H1 (cell line): ENCODE data around the gene DNAJC19. TPM values are rescaled to one million over a fixed set of nuclear protein-coding genes. Genes with fewer than 3 reads are reported as not detected.

Experiments used
- CTCF ChIA-PET: fragments of 300-600 bp; sonication (Branson Sonifier 250); formaldehyde crosslinking; loops from one replicate; lab custom pipeline; 2021; ENCODE audit not compliant: partially characterized antibody; lab: Charles Lee
- POLR2A ChIA-PET: fragments of 300-600 bp; sonication (Branson Sonifier 250); formaldehyde crosslinking; loops from one replicate; lab custom pipeline; 2021; ENCODE audit warnings: inconsistent platforms; ENCODE audit not compliant: partially characterized antibody; lab: Charles Lee
- DNase-seq, 2 experiments: peaks; one replicate each; pipeline versions ENCODE4 v3.0.0 to v3.0.0-alpha.2; 2010 to 2022; ENCODE audit warnings: low spot score in 2 of 2, low read depth in 1 of 2, mixed read lengths in 1 of 2
- FAIRE-seq: peaks from 2 replicates; lab custom pipeline; 2011; peaks lifted over from hg19 to GRCh38; lab: Jason Lieb, UNC
- H2AFZ ChIP-seq: 2 replicates; pipeline ENCODE4 v1.8.1; 2012; ENCODE audit warnings: low read length, inconsistent platforms
- H2AK5ac ChIP-seq: 2 replicates; pipeline ENCODE4 v1.6.1; 2013; ENCODE audit warnings: low read depth, low read length
- H2BK120ac ChIP-seq: replicated peaks from 2 replicates; pipeline ENCODE3; 2013; ENCODE audit warnings: low read depth, low read length, inconsistent platforms
- H2BK12ac ChIP-seq: 2 replicates; pipeline ENCODE4 v1.6.1; 2013; ENCODE audit warnings: low read depth, low read length
- H2BK15ac ChIP-seq: 2 replicates; pipeline ENCODE4 v1.6.1; 2013; ENCODE audit warnings: low read length
- H2BK20ac ChIP-seq: 2 replicates; pipeline ENCODE4 v1.6.1; 2013; ENCODE audit warnings: low read length
- H2BK5ac ChIP-seq: 2 replicates; pipeline ENCODE4 v1.6.1; 2013; ENCODE audit warnings: low read depth, low read length
- H3K14ac ChIP-seq: 2 replicates; pipeline ENCODE4 v1.6.1; 2013; ENCODE audit warnings: inconsistent platforms; ENCODE audit not compliant: insufficient read length
- H3K18ac ChIP-seq: 2 replicates; pipeline ENCODE4 v1.6.1; 2013; ENCODE audit warnings: low read length; ENCODE audit errors: extremely low read depth
- H3K23ac ChIP-seq: 2 replicates; pipeline ENCODE4 v1.6.1; 2013; ENCODE audit warnings: inconsistent platforms; ENCODE audit not compliant: insufficient read length
- H3K23me2 ChIP-seq: 2 replicates; pipeline ENCODE4 v1.6.1; 2013; ENCODE audit warnings: low read depth, low read length
- H3K27ac ChIP-seq: 2 replicates; pipeline ENCODE4 v1.6.1; 2011; ENCODE audit warnings: low read depth, low read length, inconsistent platforms
- H3K27me3 ChIP-seq, 4 experiments: replicated peaks in 1 of 4; 1 replicate in 1 of 4; 2 replicates in 3 of 4; pipeline versions ENCODE4 v1.6.1 to v1.8.1; 2011 to 2013; ENCODE audit warnings: low read length in 3 of 4, mild to moderate bottlenecking in 3 of 4, inconsistent platforms in 2 of 4, mixed read lengths in 2 of 4, moderate library complexity in 1 of 4; ENCODE audit not compliant: control insufficient read depth in 3 of 4, insufficient read depth in 3 of 4; ENCODE audit errors: extremely low read depth in 1 of 4
- H3K36me3 ChIP-seq, 4 experiments: 2 replicates each; pipeline versions ENCODE4 v1.6.1 to v1.8.1; 2011 to 2013; ENCODE audit warnings: mild to moderate bottlenecking in 4 of 4, low read length in 3 of 4, moderate library complexity in 2 of 4, control low read depth in 1 of 4, inconsistent platforms in 1 of 4; ENCODE audit not compliant: insufficient read depth in 4 of 4, control insufficient read depth in 2 of 4
- H3K4ac ChIP-seq: replicated peaks from 2 replicates; pipeline ENCODE3; 2013; ENCODE audit warnings: low read length, low read depth, mixed read lengths, inconsistent platforms; ENCODE audit not compliant: insufficient read length
- H3K4me1 ChIP-seq, 4 experiments: replicated peaks in 1 of 4; 1 replicate in 1 of 4; 2 replicates in 3 of 4; pipeline versions ENCODE4 v1.6.1 to v1.8.1; 2011 to 2013; ENCODE audit warnings: low read length in 3 of 4, inconsistent platforms in 2 of 4, mixed read lengths in 1 of 4; ENCODE audit not compliant: insufficient read depth in 4 of 4, control insufficient read depth in 3 of 4
- H3K4me2 ChIP-seq, 2 experiments: 2 replicates each; pipeline versions ENCODE4 v1.6.1 to v1.8.1; 2011 to 2013; ENCODE audit warnings: low read depth in 2 of 2, low read length in 2 of 2, control low read depth in 1 of 2, inconsistent platforms in 1 of 2, mild to moderate bottlenecking in 1 of 2; ENCODE audit not compliant: insufficient read depth in 1 of 2
- H3K4me3 ChIP-seq, 4 experiments: fragments of 200-600, 300-600 bp in 1 of 4; sonication (generic), shearing (Covaris generic), sonication (Bioruptor Twin) in 1 of 4; 2 replicates each; pipeline versions ENCODE4 v1.5.1 to v1.8.1; 2011 to 2016; ENCODE audit warnings: low read length in 4 of 4, low read depth in 3 of 4, control low read depth in 2 of 4, inconsistent platforms in 2 of 4, mild to moderate bottlenecking in 2 of 4, mixed read lengths in 1 of 4, moderate library complexity in 1 of 4; ENCODE audit not compliant: insufficient read depth in 2 of 4; ENCODE audit errors: extremely low read depth in 1 of 4
- H3K56ac ChIP-seq: replicated peaks from 2 replicates; pipeline ENCODE3; 2013; ENCODE audit warnings: low read depth, mild to moderate bottlenecking, mixed read lengths, low read length, inconsistent platforms; ENCODE audit not compliant: insufficient read length
- H3K79me1 ChIP-seq: 2 replicates; pipeline ENCODE4 v1.6.1; 2013; ENCODE audit warnings: low read depth, low read length, control low read depth
- H3K79me2 ChIP-seq, 2 experiments: 2 replicates each; pipeline versions ENCODE4 v1.6.1 to v1.8.1; 2012 to 2013; ENCODE audit warnings: low read length in 2 of 2, mild to moderate bottlenecking in 2 of 2, inconsistent platforms in 1 of 2; ENCODE audit not compliant: insufficient read depth in 2 of 2, control insufficient read depth in 1 of 2
- H3K9ac ChIP-seq, 4 experiments: replicated peaks in 1 of 4; 1 replicate in 1 of 4; 2 replicates in 3 of 4; pipeline versions ENCODE4 v1.6.1 to v1.8.1; 2011 to 2013; ENCODE audit warnings: low read depth in 3 of 4, low read length in 3 of 4, control low read depth in 2 of 4, mild to moderate bottlenecking in 2 of 4, moderate library complexity in 2 of 4, inconsistent platforms in 1 of 4; ENCODE audit errors: extremely low read depth in 1 of 4
- H3K9me3 ChIP-seq, 2 experiments: 2 replicates each; pipeline versions ENCODE4 v1.6.1 to v1.8.1; 2012 to 2013; ENCODE audit warnings: mild to moderate bottlenecking in 2 of 2, moderate library complexity in 2 of 2, control low read depth in 1 of 2, inconsistent platforms in 1 of 2, low read depth in 1 of 2, low read length in 1 of 2, mixed read lengths in 1 of 2; ENCODE audit not compliant: insufficient read depth in 2 of 2
- H4K20me1 ChIP-seq, 2 experiments: replicated peaks in 1 of 2; 2 replicates each; pipeline versions ENCODE3 to v1.8.1; 2011 to 2013; ENCODE audit warnings: inconsistent platforms in 2 of 2, low read length in 2 of 2, mild to moderate bottlenecking in 1 of 2; ENCODE audit not compliant: insufficient read depth in 2 of 2, control insufficient read depth in 1 of 2
- H4K5ac ChIP-seq: 2 replicates; pipeline ENCODE4 v1.6.1; 2013; ENCODE audit warnings: low read length, low read depth, mixed read lengths, inconsistent platforms; ENCODE audit not compliant: insufficient read length
- H4K8ac ChIP-seq: 2 replicates; pipeline ENCODE4 v1.8.0; 2013; ENCODE audit warnings: mild to moderate bottlenecking, moderate library complexity, low read length, inconsistent platforms; ENCODE audit not compliant: insufficient read depth; ENCODE audit errors: extremely low read depth
- H4K91ac ChIP-seq: replicated peaks from 2 replicates; pipeline ENCODE3; 2013; ENCODE audit warnings: low read length, mixed read lengths, inconsistent platforms; ENCODE audit not compliant: insufficient read length
- BRCA1 ChIP-seq: IDR thresholded peaks from 2 replicates; pipeline ENCODE4 v1.6.1; 2012; ENCODE audit warnings: low read depth, low read length, improper control_type of control experiment
- EZH2 ChIP-seq: fragments of 200-600 bp; sonication (generic); IDR thresholded peaks from 2 replicates; pipeline ENCODE4 v1.7.1; 2012; ENCODE audit warnings: low read depth, mild to moderate bottlenecking, moderate library complexity, low read length, inconsistent platforms; ENCODE audit not compliant: severe bottlenecking
- GTF2F1 ChIP-seq: IDR thresholded peaks from 2 replicates; pipeline ENCODE4 v1.6.1; 2012; ENCODE audit warnings: low read depth, low read length, improper control_type of control experiment, borderline replicate concordance
- KDM4A ChIP-seq: IDR thresholded peaks from one replicate; pipeline ENCODE4 v1.7.1; 2012; ENCODE audit warnings: low read depth, mild to moderate bottlenecking, moderate library complexity, low read length, inconsistent platforms; ENCODE audit not compliant: severe bottlenecking
- RFX5 ChIP-seq: IDR thresholded peaks from 2 replicates; pipeline ENCODE4 v1.6.1; 2011; ENCODE audit warnings: low read depth, low read length, improper control_type of control experiment, borderline replicate concordance
- RXRA ChIP-seq: IDR thresholded peaks from 2 replicates; pipeline ENCODE4 v1.6.1; 2011; ENCODE audit warnings: low read depth, mild to moderate bottlenecking, low read length, moderate library complexity; ENCODE audit not compliant: insufficient read depth
- SIN3A ChIP-seq, 2 experiments: IDR thresholded peaks in 1 of 2; conservative IDR thresholded peaks in 1 of 2; 2 replicates each; pipeline ENCODE4 v1.6.1; 2011 to 2012; ENCODE audit warnings: low read length in 2 of 2, improper control_type of control experiment in 1 of 2, low read depth in 1 of 2, mild to moderate bottlenecking in 1 of 2
- SUZ12 ChIP-seq: fragments of 200-600 bp; sonication (generic); IDR thresholded peaks from 2 replicates; pipeline ENCODE4 v1.6.1; 2012; ENCODE audit warnings: mild to moderate bottlenecking, inconsistent platforms, low read length, moderate library complexity, mixed read lengths
- TCF12 ChIP-seq: IDR thresholded peaks from 2 replicates; pipeline ENCODE4 v1.6.1; 2011; ENCODE audit warnings: low read depth, mild to moderate bottlenecking, low read length
- TEAD4 ChIP-seq: IDR thresholded peaks from 2 replicates; pipeline ENCODE4 v1.6.1; 2012; ENCODE audit warnings: low read depth, low read length, inconsistent platforms, mixed read lengths
- ZNF274 ChIP-seq: IDR thresholded peaks from 2 replicates; pipeline ENCODE4 v1.7.0; 2012; ENCODE audit warnings: low read length, borderline replicate concordance; ENCODE audit errors: extremely low read depth
- WGBS, 2 experiments: shearing (Covaris generic) in 1 of 2; methylation state at CpG; one replicate each; pipeline versions ENCODE4 v1.1.6 to v1.1.7; 2013 to 2015; ENCODE audit warnings: low lambda C conversion rate in 2 of 2, mixed read lengths in 2 of 2, inconsistent platforms in 1 of 2, low coverage in 1 of 2, missing lambda C conversion rate in 1 of 2; ENCODE audit not compliant: insufficient replicate concordance in 2 of 2, insufficient coverage in 1 of 2, insufficient read length in 1 of 2; ENCODE audit errors: extremely low coverage in 1 of 2, missing lambda C conversion rate in 1 of 2; 5-methylcytosine and 5-hydroxymethylcytosine counted together
- polyA plus RNA-seq, 7 experiments: library from polyadenylated mRNA; depleted of rRNA in 3 of 7; stranded (reverse) in 5 of 7; unstranded in 2 of 7; fragments of >200 nt in 5 of 7; fragments of 200-250 nt in 2 of 7; gene quantifications; 1 replicate in 5 of 7; 2 replicates in 1 of 7; 4 replicates in 1 of 7; pipeline versions ENCODE4 v1.2.1 to v1.2.3, GENCODE V29; 2011 to 2013; ENCODE audit warnings: missing spikeins in 2 of 7, mixed read lengths in 2 of 7
- total RNA-seq: library from RNA; stranded (reverse); fragmentation: NEBNext Ultra II Directional; extraction: Animal tissue kit (Norgen Biotek cat#: 25700); gene quantifications from 2 replicates; pipeline ENCODE4 v1.2.1, GENCODE V29; 2021
- TF ChIP-seq, protein P1 (sequence below): IDR thresholded peaks from 2 replicates; pipeline ENCODE4 v1.6.1; 2012; ENCODE audit warnings: inconsistent platforms

The DNAJC19 gene
- total and polyA plus RNA-seq, 2 of the 8 experiments (the other 6 are each of a cell fraction or from before 2014, with no cell fraction given), result 62.4 to 90.9 TPM

DNA sequence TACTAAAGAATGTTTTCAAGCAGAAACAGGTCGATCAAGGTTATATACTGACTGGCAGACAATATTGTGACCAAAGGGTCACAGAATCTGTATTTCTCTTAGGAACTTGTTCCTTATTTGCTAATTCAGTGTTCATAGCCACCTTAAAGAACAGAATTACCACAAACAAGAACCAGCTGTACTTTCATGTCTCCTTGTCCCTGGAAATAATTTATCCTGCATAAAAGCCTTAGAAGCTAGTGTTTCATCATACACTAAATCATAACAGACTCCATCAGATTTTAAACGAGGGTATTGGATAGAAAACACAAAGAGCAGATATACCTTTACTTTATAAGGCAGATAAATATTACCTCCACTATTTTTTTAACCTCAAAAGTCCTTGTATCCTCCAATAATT is 6.4 kb downstream of the DNAJC19 start:
- peaks cover 0 to 61% (median 10%) of the 10 kb centered on the region in 4 experiments; a peak in 6 of 8 replicates for H3K36me3 ChIP-seq
- ChIA-PET CTCF (interaction anchor here (0.6 to 0.9 kb wide), 2 partner anchors 167 to 893 kb away, joined by 3 to 4 read pairs; no protein-coding TSS in a partner anchor), POLR2A (interaction anchor here (2.2 kb wide), 1 partner anchor 25 kb away, joined by 5 read pairs; no protein-coding TSS in a partner anchor)
- H3K4ac ChIP-seq, result no peak overlapping the region
- no peak overlapping the region for H2AFZ ChIP-seq
- no peak overlapping the region for H3K9ac ChIP-seq
- H3K27me3 ChIP-seq, result no peaks in the 10 kb centered on the region
- H3K4me1 ChIP-seq, result 0 out of 7 replicates have a peak, but pooled peaks cover 0 to 2% (median 0%) of the 10 kb centered on the region in 4 experiments
- DNase-seq (no peak), FAIRE-seq (no peak)
- no peaks in the 10 kb centered on the region for H3K79me1 ChIP-seq
- no peak overlapping the region for H2BK120ac ChIP-seq
- H2BK5ac ChIP-seq, result no peak overlapping the region
- H3K23me2 ChIP-seq, result no peaks in the 10 kb centered on the region
- H4K8ac ChIP-seq, result no peak overlapping the region
- peak overlapping the region; percentile 20; the same call in 1 of the 2 replicates for H3K27ac ChIP-seq
- peaks cover 0 to 10% of the 10 kb centered on the region in 2 experiments; a peak in 2 of 4 replicates for H3K79me2 ChIP-seq
- no peak overlapping the region for H3K4me2 ChIP-seq
- no peak overlapping the region for H2AK5ac ChIP-seq
- H2BK12ac ChIP-seq, result no peak overlapping the region
- no peak overlapping the region for H4K91ac ChIP-seq
- H4K20me1 ChIP-seq, result no peaks in the 10 kb centered on the region
- 84% methylated on average over 2 of the region's 2 CpGs; no CpG with 5 or more reads in 1 of the 2 experiments for WGBS, 2 experiments
- H2BK15ac ChIP-seq, result no peak overlapping the region
- H3K4me3 ChIP-seq, result no peak overlapping the region
- no peak overlapping the region for H3K14ac ChIP-seq
- no peak overlapping the region for H2BK20ac ChIP-seq
- H4K5ac ChIP-seq, result no peak overlapping the region
- no peaks in the 10 kb centered on the region for H3K9me3 ChIP-seq
- H3K23ac ChIP-seq, result no peak overlapping the region
- H3K18ac ChIP-seq, result no peak overlapping the region
- no peak overlapping the region for H3K56ac ChIP-seq
- TF ChIP-seq EZH2 (no peak), BRCA1 (no peak), TCF12 (no peak), SIN3A (conservative IDR thresholded peaks at IDR 0.05 in 1 of 2, IDR thresholded peaks at IDR 0.05 in 1 of 2; ENCODE audit: low read depth in 1 of 2, low read length in 2 of 2) (no peak), KDM4A (no peak), TEAD4 (no peak), GTF2F1 (no peak), RFX5 (no peak), SUZ12 (no peak), ZNF274 (no peak), RXRA (no peak)
- TF ChIP-seq, protein P1, sequence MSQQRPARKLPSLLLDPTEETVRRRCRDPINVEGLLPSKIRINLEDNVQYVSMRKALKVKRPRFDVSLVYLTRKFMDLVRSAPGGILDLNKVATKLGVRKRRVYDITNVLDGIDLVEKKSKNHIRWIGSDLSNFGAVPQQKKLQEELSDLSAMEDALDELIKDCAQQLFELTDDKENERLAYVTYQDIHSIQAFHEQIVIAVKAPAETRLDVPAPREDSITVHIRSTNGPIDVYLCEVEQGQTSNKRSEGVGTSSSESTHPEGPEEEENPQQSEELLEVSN, result no peak
